ENCODE results near the gene CFAP47.
"Not testable (repeated sequence)": the region's sequence is repeated elsewhere in the genome, so short reads cannot be mapped to it uniquely, and the experiment has no call there.

The CFAP47 gene, protein sequence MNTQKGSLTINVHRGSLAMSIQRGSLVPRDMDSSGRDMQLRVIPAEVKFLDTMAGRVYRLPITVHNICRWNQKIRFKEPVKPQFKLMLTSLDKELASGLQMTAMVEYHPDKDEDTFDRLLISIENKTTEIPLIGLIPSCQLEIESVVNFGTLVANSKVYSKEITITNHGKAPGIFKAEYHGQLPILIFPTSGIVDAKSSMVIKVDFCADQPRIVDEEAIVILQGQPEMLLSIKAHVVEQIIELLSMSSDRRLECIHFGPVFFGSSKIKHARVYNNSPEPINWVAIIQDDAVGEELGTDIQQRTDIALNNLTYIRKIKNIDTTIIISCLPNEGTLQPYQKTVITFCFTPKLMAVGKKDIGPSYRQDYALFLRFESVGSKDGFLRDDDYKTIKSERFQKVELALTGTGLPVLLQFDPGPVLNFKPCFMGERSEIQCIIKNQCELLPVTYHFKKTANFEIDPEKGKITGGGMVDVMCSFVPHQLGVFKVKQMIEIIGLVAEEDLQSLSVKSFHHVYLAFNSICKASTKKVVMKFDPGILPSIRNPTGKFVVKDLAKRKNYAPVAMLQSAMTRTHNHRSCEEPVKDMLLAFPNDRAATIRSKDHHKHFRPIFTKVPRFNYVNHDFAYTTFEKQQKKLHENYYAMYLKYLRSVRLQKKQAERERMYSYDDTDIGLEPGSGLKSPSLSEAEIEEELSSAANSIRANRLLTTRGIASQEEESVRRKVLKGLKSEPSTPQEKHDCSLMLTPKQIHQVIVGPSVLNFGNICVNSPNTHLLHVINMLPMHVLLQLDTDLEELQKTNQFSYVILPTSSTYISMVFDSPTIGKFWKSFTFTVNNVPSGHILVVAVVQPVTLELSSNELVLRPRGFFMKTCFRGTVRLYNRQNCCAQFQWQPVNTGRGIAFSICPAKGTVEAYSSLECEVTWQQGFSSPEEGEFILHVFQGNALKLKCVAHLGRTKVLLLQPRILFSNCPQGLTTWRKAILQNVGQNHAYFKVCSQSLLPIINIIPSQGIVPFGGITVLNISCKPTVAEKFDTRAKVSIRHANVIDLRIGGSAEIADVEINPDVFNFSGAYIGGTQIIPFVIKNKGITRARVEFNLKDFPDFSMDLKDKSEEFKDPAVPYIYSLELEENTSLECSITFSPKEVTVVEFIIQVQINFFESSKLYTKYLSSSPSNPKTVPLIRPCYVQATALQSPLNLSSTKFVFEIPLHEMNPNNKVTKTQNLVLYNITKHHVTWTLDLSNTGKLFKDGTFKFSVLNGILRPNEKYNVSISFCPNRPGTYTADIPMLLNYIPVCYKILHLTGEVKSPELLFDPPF (N-terminal part only)

DNA sequence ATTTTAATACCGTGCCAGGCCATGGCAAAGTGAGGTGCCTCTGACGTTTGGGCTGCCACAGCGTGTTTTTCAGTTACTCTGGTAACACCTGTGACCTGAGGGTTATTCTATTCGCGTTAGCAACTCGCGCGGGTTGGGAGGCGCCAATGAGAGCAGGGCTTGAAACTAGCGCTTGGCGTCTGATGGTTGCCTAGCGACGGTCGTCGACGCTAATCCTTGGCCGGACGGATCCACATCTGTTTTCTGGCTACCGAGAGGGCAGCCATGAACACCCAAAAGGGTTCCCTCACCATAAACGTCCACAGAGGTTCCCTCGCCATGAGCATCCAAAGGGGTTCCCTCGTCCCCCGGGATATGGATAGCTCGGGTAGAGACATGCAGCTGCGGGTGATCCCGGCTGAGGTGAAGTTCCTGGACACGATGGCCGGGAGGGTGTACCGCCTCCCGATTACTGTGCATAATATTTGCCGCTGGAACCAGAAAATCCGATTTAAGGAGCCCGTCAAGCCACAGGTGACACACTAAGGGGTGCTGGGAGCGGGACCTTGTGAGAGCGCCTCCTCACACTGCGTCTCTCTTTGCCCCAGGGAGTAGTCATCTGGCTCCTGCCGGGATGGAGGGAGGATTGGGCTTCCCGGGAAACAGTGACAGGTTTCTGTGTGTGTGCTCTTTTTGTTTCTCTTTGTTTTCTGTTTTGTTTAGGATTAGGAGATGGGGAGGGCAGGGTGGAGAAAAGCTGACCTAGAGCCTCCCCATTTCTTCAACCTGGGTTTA lies at the start of gene CFAP47:
Gene CFAP47 (plus strand): TSS at position 199 of the 774 bp plus-strand sequence. CDS start 66 bp downstream, at position 265.
- no peak for DNase-seq (ENCODE audit: low read depth, low spot score)
- no peak within 1 kb of the TSS for H3K27ac ChIP-seq

DNA sequence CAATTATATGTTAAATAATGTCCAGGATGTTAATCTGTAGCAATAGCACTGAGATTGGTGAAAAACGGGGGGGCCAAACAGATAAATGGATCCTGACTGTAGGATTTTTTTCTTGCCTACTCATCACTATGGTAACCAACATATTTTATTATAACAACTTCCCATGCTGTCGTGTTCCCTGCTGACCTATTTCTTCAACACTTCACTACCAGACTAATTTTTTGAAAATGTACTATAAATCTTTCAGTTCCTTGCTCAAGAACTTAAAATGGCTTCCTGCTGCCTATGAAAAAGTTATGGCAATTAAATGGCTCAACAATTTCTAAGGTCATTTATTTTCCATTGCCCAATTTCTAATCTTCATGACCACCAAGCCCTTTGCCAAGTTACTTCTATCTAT lies 38.9 kb upstream of the CFAP47 start:
- H3K27ac ChIP-seq = no peak overlapping the region
- no peak for DNase-seq (ENCODE audit: low read depth, low spot score)

DNA sequence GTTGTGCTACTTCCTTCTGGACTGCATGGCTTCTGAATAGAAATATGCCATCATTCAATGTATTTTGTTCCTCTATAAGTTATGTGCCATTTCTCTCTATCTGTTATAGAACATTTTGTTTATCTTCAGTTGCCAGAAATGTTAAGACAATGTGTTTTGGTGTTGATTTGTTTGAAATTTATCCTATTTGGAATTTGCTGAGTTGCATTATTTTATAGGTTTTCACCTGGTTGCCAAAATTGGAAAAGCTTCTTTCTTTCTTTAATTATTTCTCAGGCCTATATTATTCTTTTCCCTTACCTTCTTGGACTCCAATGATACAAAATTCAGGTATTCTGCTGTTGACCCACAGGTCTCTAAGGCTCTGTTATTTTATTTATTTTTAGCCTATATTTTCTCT lies 33.4 kb upstream of the CFAP47 start:
- DNase-seq (ENCODE audit: low read depth, low spot score) = no peak

DNA sequence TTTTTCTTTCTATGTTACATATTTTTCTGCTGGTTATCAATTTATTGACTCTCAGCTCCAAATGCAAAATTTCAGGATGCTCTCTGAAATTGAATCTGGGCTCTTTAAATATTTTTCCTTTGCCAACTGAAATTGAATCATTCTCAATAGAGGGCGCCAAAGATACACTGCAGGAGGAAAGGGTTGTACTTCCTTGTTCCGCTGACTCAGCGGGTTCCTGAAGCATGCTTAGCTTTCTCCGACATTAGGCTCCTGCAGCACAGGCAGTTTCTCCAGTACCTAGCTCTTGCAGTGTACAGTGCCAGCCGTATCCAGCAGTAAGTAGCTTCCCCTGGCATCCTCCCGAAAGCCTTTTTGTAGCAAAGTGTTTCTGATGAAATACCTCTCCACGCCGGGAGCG lies 28.8 kb upstream of the CFAP47 start:
- H3K27ac ChIP-seq = no peak overlapping the region
- no peak for DNase-seq (ENCODE audit: low read depth, low spot score)

More for the DNA sequence above, 33.4 kb upstream of the CFAP47 start:
- no peak overlapping the region for H3K27ac ChIP-seq

DNA sequence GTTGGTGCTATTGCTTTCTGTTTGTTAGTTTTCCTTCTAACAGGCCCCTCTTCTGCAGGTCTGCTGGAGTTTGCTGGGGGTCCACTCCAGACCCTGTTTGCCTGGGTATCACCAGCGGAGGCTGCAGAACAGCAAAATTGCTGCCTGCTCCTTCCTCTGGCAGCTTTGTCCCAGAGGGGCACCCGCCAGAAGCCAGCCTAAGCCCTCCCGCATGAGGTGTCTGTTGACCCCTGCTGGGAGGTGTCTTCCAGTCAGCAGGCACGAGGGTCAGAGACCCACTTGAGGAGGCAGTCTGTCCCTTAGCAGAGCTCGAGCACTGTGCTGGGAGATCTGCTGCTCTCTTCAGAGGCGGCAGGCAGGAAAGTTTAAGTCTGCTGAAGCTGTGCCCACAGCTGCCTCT lies 67.3 kb downstream of the CFAP47 start:
- DNase-seq (ENCODE audit: low read depth, low spot score); H3K27ac ChIP-seq: not testable (repeated sequence)

DNA sequence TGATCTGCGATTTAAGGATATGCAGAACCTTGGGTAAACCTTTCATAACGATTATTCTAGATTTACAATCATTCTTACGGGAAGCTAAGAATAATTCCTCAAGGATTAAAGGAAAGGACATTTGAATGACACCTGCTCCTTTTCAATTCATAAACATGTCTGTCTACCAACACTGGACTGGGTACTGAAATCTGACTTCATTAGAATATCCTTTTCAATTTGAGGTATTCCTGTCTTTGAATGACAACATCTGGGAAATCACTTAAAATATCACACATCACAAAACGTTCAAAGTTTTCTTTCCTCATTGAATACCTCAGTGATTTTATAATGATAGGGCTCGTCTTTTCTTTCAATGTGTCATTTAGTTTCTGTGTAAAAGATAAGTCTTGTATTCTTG lies 87.7 kb downstream of the CFAP47 start:
- H3K27ac ChIP-seq = no peak overlapping the region
- DNase-seq (ENCODE audit: low read depth, low spot score) = no peak

GRCh38 chrX:36019125-36019524 lies 99.6 kb downstream of the CFAP47 start:
- H3K27ac ChIP-seq = no peak overlapping the region

DNA sequence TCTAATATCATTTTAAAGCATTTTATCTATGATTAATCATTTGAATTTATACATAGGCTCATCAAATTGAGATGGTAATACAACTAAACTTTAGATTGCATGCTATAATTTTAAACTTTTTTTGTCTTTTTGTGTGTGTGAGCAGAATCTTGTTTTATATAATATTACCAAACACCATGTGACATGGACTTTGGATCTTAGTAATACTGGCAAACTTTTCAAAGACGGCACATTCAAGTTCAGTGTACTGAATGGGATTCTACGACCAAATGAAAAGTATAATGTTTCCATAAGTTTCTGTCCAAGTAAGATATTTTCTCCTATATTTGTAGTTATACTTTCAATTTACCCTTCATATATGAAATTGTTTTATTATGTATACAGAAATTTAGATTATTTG lies 116.0 kb downstream of the CFAP47 start:
- no peak overlapping the region for H3K27ac ChIP-seq
- DNase-seq (ENCODE audit: low read depth, low spot score) = no peak

More at GRCh38 chrX:36019125-36019524, 99.6 kb downstream of the CFAP47 start:
- DNase-seq (ENCODE audit: low read depth, low spot score) = no peak

DNA sequence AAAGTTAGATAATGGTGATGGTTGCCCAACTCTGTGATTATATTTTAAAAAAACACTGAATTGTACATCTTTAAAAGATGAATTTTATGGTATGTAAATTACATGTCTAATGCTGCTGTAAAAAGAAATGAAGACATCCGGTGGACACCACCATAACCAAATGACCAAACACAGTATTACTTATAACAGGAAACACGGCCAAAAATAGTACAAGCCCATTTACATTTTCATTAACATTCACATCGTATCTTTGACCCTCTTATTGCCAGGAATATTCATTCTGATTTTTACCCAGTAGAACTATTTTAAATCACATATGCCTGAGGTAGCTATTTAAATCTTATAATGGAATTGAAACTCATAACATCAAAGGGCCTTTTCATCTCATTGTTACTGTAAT lies 143.2 kb downstream of the CFAP47 start:
- no peak overlapping the region for H3K27ac ChIP-seq
- no peak for DNase-seq (ENCODE audit: low read depth, low spot score)

DNA sequence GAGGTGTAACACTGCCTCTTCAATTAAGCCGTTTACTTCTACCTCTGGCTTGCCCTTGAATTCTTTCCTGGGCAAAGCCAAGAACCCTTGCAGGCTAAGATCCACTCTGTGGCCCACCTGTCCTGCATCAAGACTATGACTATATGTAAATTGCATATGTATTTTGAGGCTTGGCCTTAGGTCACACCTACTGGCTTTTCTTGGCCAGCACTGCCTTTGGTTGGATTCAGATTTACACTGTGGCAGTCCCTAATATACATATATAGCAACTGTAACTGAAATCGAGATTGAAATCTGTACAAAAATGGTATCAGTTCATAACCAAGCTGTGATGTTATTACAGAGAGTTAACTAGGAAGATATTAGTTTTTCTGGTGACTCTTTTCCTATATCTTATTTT lies 151.5 kb downstream of the CFAP47 start:
- no peak overlapping the region for H3K27ac ChIP-seq
- no peak for DNase-seq (ENCODE audit: low read depth, low spot score)

DNA sequence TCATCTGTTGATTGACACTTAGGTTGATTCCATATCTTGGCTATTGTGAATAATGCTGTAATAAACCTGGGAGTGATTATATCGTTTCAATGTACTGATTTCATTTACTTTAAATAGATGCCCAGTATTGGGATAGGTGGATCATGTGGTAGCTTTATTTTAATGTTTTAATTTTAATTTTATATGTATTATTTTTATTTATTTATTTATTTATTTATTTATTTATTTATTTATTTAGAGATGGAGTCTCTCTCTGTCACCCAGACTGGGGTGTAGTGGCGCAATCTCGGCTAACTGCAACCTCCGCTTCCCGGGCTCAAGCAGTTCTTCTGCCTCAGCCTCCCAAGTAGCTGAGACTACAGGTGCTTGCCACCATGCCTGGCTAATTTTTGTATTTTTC lies 155.5 kb downstream of the CFAP47 start:
- not testable (repeated sequence) for DNase-seq (ENCODE audit: low read depth, low spot score); H3K27ac ChIP-seq

DNA sequence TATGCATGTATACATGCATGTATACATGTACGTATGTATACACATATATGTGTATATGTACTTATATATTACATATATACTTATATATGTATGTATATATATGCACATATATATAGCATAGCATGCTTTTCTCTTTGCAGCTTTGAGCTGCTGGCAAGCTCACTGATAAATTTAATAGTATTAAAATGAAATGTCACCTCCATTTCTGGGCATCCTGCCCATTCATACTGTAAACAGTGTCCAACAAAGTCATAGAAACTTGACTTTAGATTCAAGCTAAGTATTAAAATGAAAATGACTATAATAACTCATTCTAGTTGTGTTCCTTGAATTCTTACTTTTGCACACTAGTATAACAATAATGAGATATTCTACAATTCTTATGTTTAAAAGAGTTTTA lies 163.7 kb downstream of the CFAP47 start:
- no peak overlapping the region for H3K27ac ChIP-seq

DNA sequence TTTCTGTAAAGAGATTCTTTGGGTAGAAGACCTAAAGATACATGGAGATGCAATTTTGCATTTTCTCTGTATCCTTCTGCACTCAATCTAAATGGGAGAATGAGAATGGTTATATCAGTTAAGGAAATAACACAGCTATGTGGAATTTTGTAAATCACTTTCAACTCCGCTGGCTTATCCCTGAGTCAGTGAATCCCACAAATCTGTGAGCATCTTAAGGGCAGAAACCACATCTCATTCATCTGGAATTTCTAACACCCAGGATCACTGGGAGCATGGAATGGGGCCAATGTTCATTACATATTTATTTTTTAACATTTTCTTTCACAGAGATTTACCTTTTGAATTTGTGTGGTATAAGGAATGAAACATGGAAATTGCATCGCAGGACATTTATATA lies 167.8 kb downstream of the CFAP47 start:
- no peak for DNase-seq (ENCODE audit: low read depth, low spot score)
- H3K27ac ChIP-seq = no peak overlapping the region

More for the DNA sequence above, 163.7 kb downstream of the CFAP47 start:
- no peak for DNase-seq (ENCODE audit: low read depth, low spot score)

GRCh38 chrX:36088939-36089338 lies 169.4 kb downstream of the CFAP47 start:
- DNase-seq (ENCODE audit: low read depth, low spot score); H3K27ac ChIP-seq: not testable (repeated sequence)

DNA sequence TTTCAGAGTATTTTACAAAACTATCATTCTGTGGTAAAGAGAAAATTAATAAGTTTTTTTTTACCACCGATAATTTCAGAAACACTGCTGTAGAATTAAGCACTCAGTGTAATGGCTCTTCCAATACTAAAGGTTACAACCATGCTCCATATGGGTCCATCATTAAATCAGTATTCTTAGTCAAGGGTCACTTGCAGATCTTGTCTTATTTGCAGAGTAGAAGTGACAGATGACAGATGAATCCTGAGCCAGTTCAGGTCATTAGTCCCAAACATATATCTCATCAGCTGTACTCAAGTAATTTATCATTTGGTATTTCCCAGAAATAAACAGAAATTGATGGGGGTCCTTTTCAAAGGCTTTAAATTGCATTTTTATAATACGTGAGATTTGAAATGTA lies 182.9 kb downstream of the CFAP47 start:
- H3K27ac ChIP-seq = no peak overlapping the region
- DNase-seq (ENCODE audit: low read depth, low spot score) = no peak

DNA sequence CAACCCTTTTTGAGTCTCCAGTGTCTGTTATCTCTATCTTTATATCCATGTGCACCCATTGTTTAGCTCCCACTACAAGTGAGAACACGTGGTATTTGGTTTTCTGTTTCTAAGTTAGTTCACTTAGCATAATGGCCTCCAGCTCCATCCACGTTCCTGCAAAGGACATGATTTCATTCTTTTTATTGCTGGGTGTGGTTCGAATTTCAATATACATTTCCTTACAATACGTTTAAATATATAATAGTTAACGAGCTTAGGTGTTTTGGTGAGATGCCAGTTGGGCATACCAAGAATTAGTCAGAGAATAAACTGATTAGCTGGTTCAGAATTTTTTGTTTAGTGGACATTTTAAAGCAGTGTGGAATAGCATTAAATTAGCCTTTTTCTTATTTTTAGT lies 196.7 kb downstream of the CFAP47 start:
- DNase-seq (ENCODE audit: low read depth, low spot score) = peak; percentile 29
- H3K27ac ChIP-seq = no peak overlapping the region

- no peak overlapping the region for H3K27ac ChIP-seq
- no peak for DNase-seq (ENCODE audit: low read depth, low spot score)
Measured at GRCh38 chrX:36159254-36159653, 239.7 kb downstream of the CFAP47 start.

DNA sequence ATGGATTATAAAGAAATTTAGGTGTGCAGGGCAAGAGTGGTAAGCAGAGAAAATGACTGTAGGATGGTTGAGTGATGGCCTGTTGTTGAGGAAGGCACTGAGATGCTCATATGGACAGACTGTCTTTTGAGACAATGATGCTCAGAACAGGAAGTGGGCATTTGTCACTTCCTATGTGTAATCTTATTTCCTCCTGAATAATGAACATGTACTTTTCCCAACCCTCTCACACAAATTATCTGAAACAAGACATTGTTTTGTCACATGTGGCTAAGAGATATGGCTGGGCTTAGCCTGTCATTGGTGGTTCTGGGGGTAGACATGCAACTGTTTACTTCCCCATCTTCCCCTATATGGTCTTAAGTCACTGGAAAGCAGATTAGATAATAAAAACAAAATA lies 240.5 kb downstream of the CFAP47 start:
- DNase-seq (ENCODE audit: low read depth, low spot score) = no peak
- no peak overlapping the region for H3K27ac ChIP-seq

- H3K27ac ChIP-seq = peak overlapping the region; percentile 66
- DNase-seq (ENCODE audit: low read depth, low spot score) = peak; percentile 26
Measured at GRCh38 chrX:36198575-36198974, 279.0 kb downstream of the CFAP47 start.

- H3K27ac ChIP-seq = peak overlapping the region; percentile 66
- DNase-seq (ENCODE audit: low read depth, low spot score) = no peak
Measured at GRCh38 chrX:36199928-36200327, 280.4 kb downstream of the CFAP47 start.
